Ovary (tissue), 9 donors: ENCODE results near the gene RAB6A. TPM values are rescaled to one million over a fixed set of nuclear protein-coding genes. Genes with fewer than 3 reads are reported as not detected.

Experiments
- DNase-seq, 5 donors: peaks; one replicate each; pipeline ENCODE4 v3.0.0-alpha.2; 2019 to 2020
- H3K27ac ChIP-seq, 2 donors: fragments of 200-600 bp; one replicate each; pipeline versions ENCODE4 v1.5.1 to v1.8.0; 2019 to 2022
- H3K27me3 ChIP-seq: fragments of 200-600 bp; one replicate; pipeline ENCODE4 v1.8.0; 2022
- H3K36me3 ChIP-seq: fragments of 200-600 bp; sonication (generic); one replicate; pipeline ENCODE4 v1.5.1; 2019
- H3K4me1 ChIP-seq: one replicate; pipeline ENCODE4 v1.8.1; 2013; ENCODE audit warnings: mild to moderate bottlenecking, moderate library complexity; ENCODE audit not compliant: insufficient read depth
- H3K4me3 ChIP-seq: fragments of 200-600 bp; sonication (generic); one replicate; pipeline ENCODE4 v1.5.1; 2017
- H3K9me3 ChIP-seq, 2 donors: fragments of 200-600 bp in 1 of 2; sonication (generic) in 1 of 2; one replicate each; pipeline versions ENCODE4 v1.5.1 to v1.8.1; 2013 to 2019; ENCODE audit warnings: mild to moderate bottlenecking in 1 of 2, moderate library complexity in 1 of 2
- CTCF ChIP-seq, 3 donors: fragments of 450-650 bp in 2 of 3; fragments of 200-600 bp in 1 of 3; IDR thresholded peaks; one replicate each; pipeline versions ENCODE4 v1.5.1 to v1.8.0; 2016 to 2022; ENCODE audit warnings: antibody characterized with exemption in 3 of 3, mild to moderate bottlenecking in 1 of 3
- EP300 ChIP-seq: sonication (generic); formaldehyde crosslinking; IDR thresholded peaks from one replicate; pipeline ENCODE4 v1.6.1; 2017; ENCODE audit warnings: antibody characterized with exemption
- POLR2A ChIP-seq: fragments of 450-650 bp; IDR thresholded peaks from one replicate; pipeline ENCODE4 v1.6.1; 2017; ENCODE audit warnings: antibody characterized with exemption, mild to moderate bottlenecking, moderate library complexity
- WGBS, 3 donors: extraction: QIAGEN DNeasy Blood & Tissue Kit in 1 of 3; methylation state at CpG; one replicate each; pipeline versions ENCODE4 v1.1.5 to v1.1.7; 2013 to 2017; 5-methylcytosine and 5-hydroxymethylcytosine counted together
- intact Hi-C, 4 donors: fragments of 100-400 bp; cut with DNase I; formaldehyde crosslinking; loops; one replicate each; pipeline versions ENCODE4 v1.11.0 to v1.15.1; 2022 to 2023
- polyA plus RNA-seq, 2 donors: library from polyadenylated mRNA; stranded (reverse); fragments of 200-250 nt in 1 of 2; fragments of 350-450 nt in 1 of 2; fragmentation: Illumina TruSeq in 1 of 2; extraction: RNeasy Lipid Tissue Mini Kit (QIAGEN cat#74804) in 1 of 2; gene quantifications; one replicate each; pipeline ENCODE4 v1.2.3, GENCODE V29; 2013 to 2014
- total RNA-seq, 7 donors: library from RNA; depleted of rRNA in 2 of 7; stranded (reverse); fragments of >200 nt in 2 of 7; fragmentation: NEBNext Ultra II Directional in 3 of 7; extraction: Animal tissue kit (Norgen Biotek cat#: 25700) in 3 of 7; gene quantifications; one replicate each; pipeline versions ENCODE4 v1.1.0 to v1.2.4, GENCODE V29; 2016 to 2023
- donor health status: DM: no; HTN: no; CAD: no; lungs with moderate emphysema.
- donor health status: DM: no; HTN: no; CAD: no.
- donor health status: Bipolar disorder and iron deficiency.
- donor health status: DM: yes; HTN: yes; CAD: no.
- donor health status: DM: no; HTN: no; CAD: no.
- donor health status: DM: yes; HTN: yes; CAD: no.

Gene RAB6A
- total and polyA plus RNA-seq, 9 donors: 55.9 to 128 (median 102) TPM

GRCh38 chr11:73651252-73651651, 109.6 kb downstream of the RAB6A start:
- Histone ChIP-seq H3K27ac (no peak overlapping the region), H3K36me3 (no peaks in the 10 kb centered on the region), H3K4me3 (no peak overlapping the region), H3K9me3 (no peaks in the 10 kb centered on the region), H3K4me1 (no peaks in the 10 kb centered on the region), H3K27me3 (no peaks in the 10 kb centered on the region)
- DNase-seq: no peak
- intact Hi-C loops: no loop called here
- WGBS, 3 donors: 93 to 100% (median 95%) methylated on average over 5 of the region's 5 CpGs
- no peak for TF ChIP-seq POLR2A
- no peak for TF ChIP-seq CTCF (IDR thresholded peaks at IDR 0.05)
- no peak for TF ChIP-seq EP300

GRCh38 chr11:73650400-73650799, 110.5 kb downstream of the RAB6A start:
- peaks cover 2% of the 10 kb centered on the region for H3K4me1 ChIP-seq
- intact Hi-C loops: no loop called here
- TF ChIP-seq POLR2A (no peak), EP300 (no peak)
- DNase-seq: no peak
- H3K4me3 ChIP-seq: no peak overlapping the region
- WGBS, 3 donors: 91 to 93% (median 92%) methylated on average over 14 of the region's 14 CpGs
- no peaks in the 10 kb centered on the region for H3K36me3 ChIP-seq
- H3K9me3 ChIP-seq: no peaks in the 10 kb centered on the region
- no peaks in the 10 kb centered on the region for H3K27me3 ChIP-seq
- no peak overlapping the region for H3K27ac ChIP-seq

- TF ChIP-seq EP300 (no peak), CTCF (IDR thresholded peaks at IDR 0.05) (no peak)
- H3K4me3 ChIP-seq: no peak overlapping the region
- intact Hi-C loops: no loop called here
- no peak overlapping the region for H3K27ac ChIP-seq
- DNase-seq: no peak
- H3K36me3 ChIP-seq: no peaks in the 10 kb centered on the region
- no peaks in the 10 kb centered on the region for H3K9me3 ChIP-seq
- WGBS, 3 donors: 64 to 74% (median 67%) methylated on average over 9 of the region's 9 CpGs
- H3K27me3 ChIP-seq: no peaks in the 10 kb centered on the region
- H3K4me1 ChIP-seq: peaks cover 2% of the 10 kb centered on the region
These were observed 111.7 kb downstream of the RAB6A start for GRCh38 chr11:73649206-73649605.

GRCh38 chr11:73648571-73649046, 112.3 kb downstream of the RAB6A start:
- H3K36me3 ChIP-seq: no peaks in the 10 kb centered on the region
- WGBS, 3 donors: 62 to 73% (median 64%) methylated on average over 8 of the region's 8 CpGs
- H3K9me3 ChIP-seq: no peaks in the 10 kb centered on the region
- H3K4me1 ChIP-seq: peaks cover 2% of the 10 kb centered on the region
- H3K4me3 ChIP-seq: no peak overlapping the region
- TF ChIP-seq POLR2A: no peak
- no peak for TF ChIP-seq EP300
- no peak for TF ChIP-seq CTCF (IDR thresholded peaks at IDR 0.05)
- DNase-seq: no peak
- intact Hi-C loops: no loop called here
- H3K27me3 ChIP-seq: no peaks in the 10 kb centered on the region
- no peak overlapping the region for H3K27ac ChIP-seq

- no peaks in the 10 kb centered on the region for H3K36me3 ChIP-seq
- H3K27ac ChIP-seq: no peak overlapping the region
- DNase-seq: no peak
- H3K4me1 ChIP-seq: peaks cover 2% of the 10 kb centered on the region
- no peaks in the 10 kb centered on the region for H3K27me3 ChIP-seq
- no peak for TF ChIP-seq CTCF (IDR thresholded peaks at IDR 0.05)
- TF ChIP-seq POLR2A: no peak
- TF ChIP-seq EP300: no peak
- intact Hi-C loops: no loop called here
- H3K9me3 ChIP-seq: no peaks in the 10 kb centered on the region
- whole genome bisulfite sequencing, 3 donors: 78 to 83% (median 81%) methylated on average over 9 of the region's 9 CpGs
- no peak overlapping the region for H3K4me3 ChIP-seq
These were observed 112.8 kb downstream of the RAB6A start for GRCh38 chr11:73648121-73648520.
